HL-60 (cell line): ENCODE results near the gene DAB2.

Experiments used
- DNase-seq, 2 experiments: peaks; one replicate each; pipeline ENCODE4 v3.0.0-alpha.2; 2010 to 2020; ENCODE audit warnings: low read depth in 1 of 2, low spot score in 1 of 2
- H3K27ac ChIP-seq: fragments of 250-450 bp; sonication (Bioruptor Pico); replicated peaks from 2 replicates; pipeline ENCODE4 v1.5.1; 2020; ENCODE audit warnings: mild to moderate bottlenecking, moderate library complexity
- H3K27me3 ChIP-seq: fragments of 250-450 bp; sonication (Bioruptor Pico); 2 replicates; pipeline ENCODE4 v1.5.1; 2021; ENCODE audit warnings: mild to moderate bottlenecking, moderate library complexity; ENCODE audit not compliant: insufficient read depth, poor library complexity, severe bottlenecking
- H3K4me3 ChIP-seq: replicated peaks from 2 replicates; pipeline ENCODE4 v1.5.1; 2011; ENCODE audit warnings: mild to moderate bottlenecking, control low read depth, low read length; ENCODE audit not compliant: insufficient read depth
- CTCF ChIP-seq: IDR thresholded peaks from one replicate; pipeline ENCODE4 v1.5.1; 2011; ENCODE audit warnings: low read length, control low read depth, inconsistent platforms; ENCODE audit not compliant: insufficient read depth
- GABPA ChIP-seq: IDR thresholded peaks from 2 replicates; pipeline ENCODE4 v1.6.1; 2012; ENCODE audit warnings: low read depth
- POLR2AphosphoS5 ChIP-seq: IDR thresholded peaks from 2 replicates; pipeline ENCODE4 v1.6.1; 2012; ENCODE audit warnings: low read depth
- REST ChIP-seq: IDR thresholded peaks from 2 replicates; pipeline ENCODE4 v1.6.1; 2012; ENCODE audit warnings: low read depth; ENCODE audit not compliant: insufficient replicate concordance
- SPI1 ChIP-seq: IDR thresholded peaks from 2 replicates; pipeline ENCODE4 v1.6.1; 2012; ENCODE audit warnings: low read depth, mild to moderate bottlenecking, borderline replicate concordance

DAB2 gene

GRCh38 chr5:39427633-39428032, 2.9 kb upstream of the DAB2 start:
- Histone ChIP-seq H3K4me3 (no peak overlapping the region), H3K27me3 (peaks cover 12% of the 10 kb centered on the region), H3K27ac (no peak overlapping the region)
- no peak for TF ChIP-seq REST
- no peak for TF ChIP-seq GABPA
- TF ChIP-seq POLR2AphosphoS5, result no peak
- no peak for TF ChIP-seq SPI1
- no peak for TF ChIP-seq CTCF
- DNase-seq, result no peak

- no peak overlapping the region for H3K4me3 ChIP-seq
These were observed 2.4 kb upstream of the DAB2 start for GRCh38 chr5:39427229-39427628.

GRCh38 chr5:39426746-39427105, 1.9 kb upstream of the DAB2 start:
- no peak for DNase-seq
- Histone ChIP-seq H3K27me3 (peaks cover 12% of the 10 kb centered on the region), H3K27ac (no peak overlapping the region), H3K4me3 (no peak overlapping the region)
- no peak for TF ChIP-seq GABPA
- TF ChIP-seq POLR2AphosphoS5, result no peak
- TF ChIP-seq SPI1, result no peak
- TF ChIP-seq CTCF, result no peak
- TF ChIP-seq REST, result no peak

More at GRCh38 chr5:39427229-39427628, 2.4 kb upstream of the DAB2 start:
- DNase-seq, result no peak
- H3K27ac ChIP-seq, result no peak overlapping the region
- no peak for TF ChIP-seq SPI1
- no peak for TF ChIP-seq REST
- TF ChIP-seq GABPA, result no peak
- TF ChIP-seq POLR2AphosphoS5, result no peak
- no peak for TF ChIP-seq CTCF
- H3K27me3 ChIP-seq, result peaks cover 12% of the 10 kb centered on the region
